Measurements from ENCODE around the gene STRBP.
"Not testable (repeated sequence)": the region's sequence is repeated elsewhere in the genome, so short reads cannot be mapped to it uniquely, and the experiment has no call there.

STRBP gene

GRCh38 chr9:123310551-123311249 lies 42.3 kb upstream of the STRBP start:
- TF ChIP-seq, protein P1, sequence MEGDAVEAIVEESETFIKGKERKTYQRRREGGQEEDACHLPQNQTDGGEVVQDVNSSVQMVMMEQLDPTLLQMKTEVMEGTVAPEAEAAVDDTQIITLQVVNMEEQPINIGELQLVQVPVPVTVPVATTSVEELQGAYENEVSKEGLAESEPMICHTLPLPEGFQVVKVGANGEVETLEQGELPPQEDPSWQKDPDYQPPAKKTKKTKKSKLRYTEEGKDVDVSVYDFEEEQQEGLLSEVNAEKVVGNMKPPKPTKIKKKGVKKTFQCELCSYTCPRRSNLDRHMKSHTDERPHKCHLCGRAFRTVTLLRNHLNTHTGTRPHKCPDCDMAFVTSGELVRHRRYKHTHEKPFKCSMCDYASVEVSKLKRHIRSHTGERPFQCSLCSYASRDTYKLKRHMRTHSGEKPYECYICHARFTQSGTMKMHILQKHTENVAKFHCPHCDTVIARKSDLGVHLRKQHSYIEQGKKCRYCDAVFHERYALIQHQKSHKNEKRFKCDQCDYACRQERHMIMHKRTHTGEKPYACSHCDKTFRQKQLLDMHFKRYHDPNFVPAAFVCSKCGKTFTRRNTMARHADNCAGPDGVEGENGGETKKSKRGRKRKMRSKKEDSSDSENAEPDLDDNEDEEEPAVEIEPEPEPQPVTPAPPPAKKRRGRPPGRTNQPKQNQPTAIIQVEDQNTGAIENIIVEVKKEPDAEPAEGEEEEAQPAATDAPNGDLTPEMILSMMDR (IDR thresholded peaks at IDR 0.05; ENCODE audit: extremely low read depth, insufficient read depth, missing control alignments): no peak
- no peak for DNase-seq (ENCODE audit: low spot score)
- in situ Hi-C loops (cut with MboI; ENCODE audit: low pct_unique_long_range_greater_than_20kb, low sequenced_read_pairs, unreplicated experiment): no loop called here

- in situ Hi-C loops (cut with MboI; ENCODE audit: low pct_unique_long_range_greater_than_20kb, low sequenced_read_pairs, unreplicated experiment): no loop called here
Observed at GRCh38 chr9:123309611-123310010, 41.2 kb upstream of the STRBP start.

DNA sequence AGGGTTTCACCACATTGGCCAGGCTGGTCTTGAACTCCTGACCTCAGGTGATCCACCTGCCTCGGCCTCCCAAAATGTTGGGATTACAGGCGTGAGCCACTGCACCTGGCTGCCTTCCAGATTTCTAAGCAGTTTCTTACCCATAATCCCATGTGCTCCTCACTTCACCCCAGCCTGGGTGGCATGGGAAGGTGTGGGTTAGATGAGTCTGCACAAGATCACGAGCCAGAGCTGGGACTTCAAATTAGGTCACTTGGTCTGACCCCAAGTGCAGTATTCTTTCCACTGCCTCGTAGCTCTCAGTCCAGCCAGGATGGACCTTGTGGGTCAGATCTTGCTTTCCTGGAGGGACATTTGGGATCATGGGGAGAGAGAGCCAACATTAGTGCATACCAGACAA lies 37.5 kb upstream of the STRBP start:
- in situ Hi-C loops (cut with MboI; ENCODE audit: low pct_unique_long_range_greater_than_20kb, low sequenced_read_pairs, unreplicated experiment): no loop called here
- TF ChIP-seq, protein P1 (IDR thresholded peaks at IDR 0.05; ENCODE audit: extremely low read depth, insufficient read depth, missing control alignments): no peak
- DNase-seq (ENCODE audit: low spot score): no peak

More at GRCh38 chr9:123309611-123310010, 41.2 kb upstream of the STRBP start:
- TF ChIP-seq, protein P1 (IDR thresholded peaks at IDR 0.05; ENCODE audit: extremely low read depth, insufficient read depth, missing control alignments): no peak
- no peak for DNase-seq (ENCODE audit: low spot score)

- TF ChIP-seq, protein P1 (IDR thresholded peaks at IDR 0.05; ENCODE audit: extremely low read depth, insufficient read depth, missing control alignments): no peak
- in situ Hi-C loops (cut with MboI; ENCODE audit: low pct_unique_long_range_greater_than_20kb, low sequenced_read_pairs, unreplicated experiment): no loop called here
- no peak for DNase-seq (ENCODE audit: low spot score)
Observed at GRCh38 chr9:123304340-123304691, 35.9 kb upstream of the STRBP start.

- TF ChIP-seq, protein P1 (IDR thresholded peaks at IDR 0.05; ENCODE audit: extremely low read depth, insufficient read depth, missing control alignments): no peak
- DNase-seq (ENCODE audit: low spot score): no peak
- in situ Hi-C loops (cut with MboI; ENCODE audit: low pct_unique_long_range_greater_than_20kb, low sequenced_read_pairs, unreplicated experiment): no loop called here
Observed at GRCh38 chr9:123302348-123303214, 34.2 kb upstream of the STRBP start.

- in situ Hi-C loops (cut with MboI; ENCODE audit: low pct_unique_long_range_greater_than_20kb, low sequenced_read_pairs, unreplicated experiment); DNase-seq (ENCODE audit: low spot score): not testable (repeated sequence)
Observed at GRCh38 chr9:123301936-123302335, 33.5 kb upstream of the STRBP start.

- in situ Hi-C loops (cut with MboI; ENCODE audit: low pct_unique_long_range_greater_than_20kb, low sequenced_read_pairs, unreplicated experiment): no loop called here
- TF ChIP-seq, protein P1 (IDR thresholded peaks at IDR 0.05; ENCODE audit: extremely low read depth, insufficient read depth, missing control alignments): no peak
- DNase-seq (ENCODE audit: low spot score): no peak
Observed at GRCh38 chr9:123300554-123300953, 32.2 kb upstream of the STRBP start.
